Measurements from ENCODE around the gene NFIB.

The NFIB gene

GRCh38 chr9:14095277-14095676, 218.7 kb downstream of the NFIB start:
- no peak for DNase-seq

DNA sequence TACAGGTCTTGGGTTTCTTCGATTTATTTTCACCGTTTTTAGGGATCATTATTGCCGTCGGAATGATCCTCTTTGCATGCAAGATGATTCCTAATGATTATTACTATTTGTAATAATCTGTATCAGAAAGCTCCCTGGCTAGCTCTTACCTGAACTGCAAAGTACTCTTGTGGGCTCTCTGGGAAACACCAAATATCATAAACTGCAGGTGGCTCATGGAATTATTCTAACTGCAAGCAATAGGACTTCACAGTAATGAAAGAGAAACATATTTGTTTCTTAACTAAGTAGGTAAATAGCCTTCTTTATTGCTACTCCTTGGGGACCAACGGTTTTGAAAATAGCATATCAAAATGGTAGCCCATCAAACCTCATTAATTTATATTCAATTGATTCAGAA, 219.4 kb downstream of the NFIB start:
- DNase-seq, result no peak

DNA sequence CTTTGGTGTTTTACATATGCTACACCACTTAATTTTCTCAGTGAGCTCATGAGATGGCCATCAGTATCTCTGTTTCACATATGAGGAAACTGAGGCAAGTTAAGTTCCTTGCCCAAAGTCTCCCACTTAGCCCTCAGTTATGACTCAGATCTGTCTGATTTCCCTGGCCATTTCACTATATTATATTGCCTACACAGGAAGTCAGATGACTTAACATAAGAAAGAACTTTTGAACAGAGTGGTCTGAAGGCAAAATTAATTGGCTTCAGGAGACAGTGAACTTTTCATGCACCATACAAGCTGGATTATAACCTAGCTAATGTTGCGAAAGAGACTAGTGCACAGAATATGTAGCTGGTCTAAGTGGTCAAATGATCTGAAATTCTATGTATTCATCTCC, 221.6 kb downstream of the NFIB start:
- DNase-seq, result no peak

DNA sequence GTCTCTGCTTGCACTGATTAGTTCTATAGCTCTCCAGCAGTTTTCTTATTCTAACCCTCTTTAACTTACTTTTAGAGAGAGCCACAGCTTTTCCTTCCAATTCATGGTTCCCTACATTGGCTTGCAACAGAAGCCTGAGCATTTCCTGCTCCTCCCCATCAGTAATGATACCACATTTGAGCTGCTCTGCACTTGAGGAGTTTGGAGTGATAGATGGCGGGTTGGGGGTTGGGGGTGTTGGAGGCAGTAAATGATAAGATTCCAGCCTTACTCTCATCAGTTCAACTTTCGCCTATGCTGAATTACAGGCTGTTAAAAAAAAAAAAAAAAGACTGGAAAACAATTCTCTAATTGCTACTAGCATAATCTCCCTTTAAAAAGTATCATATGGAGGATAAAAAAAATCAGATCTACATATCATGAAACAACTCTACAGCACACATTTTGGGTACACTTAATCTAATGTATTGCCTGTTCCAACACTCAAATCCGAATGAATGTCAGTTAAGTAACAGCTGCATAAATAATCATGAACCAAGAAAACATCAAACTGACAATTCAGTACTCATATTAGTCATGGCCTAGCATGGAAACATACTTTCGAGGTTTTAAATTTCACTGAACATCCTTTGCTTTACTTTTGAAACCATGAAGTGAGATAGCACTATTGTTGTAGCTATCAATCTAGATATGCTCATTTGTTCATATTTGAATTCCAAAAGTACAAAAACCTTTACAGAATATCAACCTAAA, 224.7 kb downstream of the NFIB start:
- DNase-seq, result no peak

GRCh38 chr9:14087576-14087975, 226.4 kb downstream of the NFIB start:
- DNase-seq, result no peak

DNA sequence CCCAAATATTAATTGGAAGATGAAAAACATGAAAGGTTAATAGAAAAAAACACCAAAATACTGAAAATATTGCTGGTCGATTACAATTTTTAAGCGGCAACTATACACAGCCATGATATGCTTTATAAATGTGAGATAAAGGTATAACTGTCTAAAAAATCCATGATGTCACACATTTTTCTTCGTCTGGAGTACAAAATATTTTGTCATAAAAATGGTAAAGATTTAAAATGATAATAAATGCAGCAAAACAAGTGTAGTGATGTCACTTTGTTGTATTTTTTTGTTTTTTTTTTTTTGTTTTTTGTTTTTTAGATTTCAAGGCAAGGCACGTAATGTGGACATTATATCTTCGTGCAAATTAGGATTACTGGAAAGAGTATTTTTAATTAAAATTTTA, 227.4 kb downstream of the NFIB start:
- DNase-seq, result no peak

GRCh38 chr9:14085810-14086209, 228.1 kb downstream of the NFIB start:
- no peak for DNase-seq

GRCh38 chr9:14084867-14085266, 229.1 kb downstream of the NFIB start:
- DNase-seq, result no peak

DNA sequence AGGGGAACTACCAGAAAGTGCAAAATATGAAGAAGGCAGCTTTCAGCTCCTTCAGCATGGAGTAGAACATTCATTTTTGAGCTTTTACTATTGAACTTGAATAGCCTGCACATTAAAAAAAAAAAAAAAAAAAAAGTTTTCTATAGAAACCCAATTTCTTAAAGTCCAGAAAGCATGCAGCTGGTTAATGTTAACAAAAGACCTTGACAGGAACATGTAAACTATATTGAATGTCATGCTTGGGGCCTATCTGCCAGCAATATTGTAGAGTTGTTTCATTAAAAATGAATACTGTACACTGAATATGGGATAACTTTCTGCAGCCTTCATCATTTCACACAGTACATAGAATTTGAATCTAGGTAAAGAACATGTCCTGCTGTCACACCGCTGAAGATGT, 230.6 kb downstream of the NFIB start:
- no peak for DNase-seq

GRCh38 chr9:14082732-14083131, 231.2 kb downstream of the NFIB start:
- DNase-seq, result no peak

DNA sequence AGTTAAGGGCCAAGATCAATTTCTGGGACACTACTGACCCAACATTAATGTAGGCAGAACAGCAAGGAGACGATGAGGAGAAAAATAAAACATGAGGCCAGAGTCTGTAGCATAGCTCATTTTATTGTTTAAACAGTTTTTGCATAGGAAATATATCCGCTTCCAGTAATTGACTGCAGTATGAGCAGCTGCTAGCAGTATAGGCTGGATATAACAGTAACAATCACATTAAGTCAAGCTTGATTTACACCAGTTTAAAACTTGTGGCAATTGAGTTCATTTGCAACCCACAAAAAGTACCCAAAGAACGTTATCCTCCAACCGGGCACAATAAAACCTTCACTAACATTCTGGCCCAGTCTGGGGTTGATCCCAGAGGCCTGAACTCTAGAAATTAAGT, 232.2 kb downstream of the NFIB start:
- no peak for DNase-seq

DNA sequence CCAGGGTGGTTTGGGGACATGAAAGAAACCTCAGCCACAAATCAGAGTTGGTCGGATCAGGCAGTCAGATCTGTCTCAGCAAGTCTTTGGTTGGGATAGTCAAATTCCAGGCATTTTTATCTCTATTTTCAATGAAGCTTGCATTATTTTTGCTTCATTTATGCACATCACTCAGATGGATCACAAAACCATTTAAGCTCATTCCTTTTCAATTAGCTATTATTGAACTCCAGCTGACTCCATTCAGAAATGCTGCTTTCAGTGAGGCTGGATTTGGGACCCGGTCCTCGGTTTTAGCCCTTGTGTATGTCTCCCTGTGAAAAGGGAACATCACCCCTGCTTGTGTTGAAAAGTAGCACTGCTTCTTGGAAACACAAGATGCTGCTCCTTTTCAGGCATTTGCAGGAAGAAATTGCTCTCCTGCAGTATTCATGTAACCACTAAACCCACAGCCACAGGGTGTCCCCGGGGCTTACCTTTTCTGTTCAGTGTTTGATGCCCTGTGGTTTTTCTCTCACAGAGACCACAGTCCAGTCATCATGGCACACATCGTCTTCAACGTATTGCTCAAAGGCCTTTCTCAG, 232.9 kb downstream of the NFIB start:
- no peak for DNase-seq

DNA sequence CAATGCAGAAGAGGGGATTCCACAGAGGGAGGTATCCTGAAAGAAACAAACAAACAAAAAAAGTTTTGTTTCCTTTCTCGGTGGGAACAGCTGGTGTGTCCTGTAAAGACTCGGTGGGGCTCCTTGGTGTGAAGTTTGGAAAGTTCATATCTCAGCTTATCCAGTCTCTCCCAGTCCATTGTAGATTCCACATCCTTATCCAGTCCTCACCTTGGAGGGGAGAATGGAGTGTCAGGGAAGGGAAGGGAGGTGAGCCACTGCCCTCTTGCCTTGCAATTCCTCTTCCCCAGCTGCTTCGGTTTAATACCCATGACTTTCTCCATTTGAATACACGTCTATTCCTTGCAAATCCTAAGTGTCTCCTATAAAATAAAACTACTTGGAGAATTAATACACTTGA, 234.5 kb downstream of the NFIB start:
- no peak for DNase-seq

DNA sequence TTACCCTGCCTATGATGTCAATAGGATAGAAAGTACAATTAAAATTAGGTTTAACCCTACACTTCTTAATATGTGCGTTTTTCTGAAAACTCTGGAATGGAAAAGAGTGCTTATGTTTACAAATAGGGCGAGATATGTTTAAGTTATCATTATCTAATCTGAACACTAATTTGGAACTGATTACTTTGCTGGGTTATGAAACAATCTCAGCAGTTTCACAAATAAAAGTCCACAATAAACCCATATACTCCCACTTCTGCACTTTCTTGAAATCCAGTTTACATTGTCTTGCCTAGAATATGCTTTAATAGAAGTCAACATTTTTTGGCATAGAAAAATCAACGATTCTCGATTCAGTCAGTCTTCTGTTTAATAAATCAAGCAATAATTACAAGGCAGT, 236.3 kb downstream of the NFIB start:
- no peak for DNase-seq

DNA sequence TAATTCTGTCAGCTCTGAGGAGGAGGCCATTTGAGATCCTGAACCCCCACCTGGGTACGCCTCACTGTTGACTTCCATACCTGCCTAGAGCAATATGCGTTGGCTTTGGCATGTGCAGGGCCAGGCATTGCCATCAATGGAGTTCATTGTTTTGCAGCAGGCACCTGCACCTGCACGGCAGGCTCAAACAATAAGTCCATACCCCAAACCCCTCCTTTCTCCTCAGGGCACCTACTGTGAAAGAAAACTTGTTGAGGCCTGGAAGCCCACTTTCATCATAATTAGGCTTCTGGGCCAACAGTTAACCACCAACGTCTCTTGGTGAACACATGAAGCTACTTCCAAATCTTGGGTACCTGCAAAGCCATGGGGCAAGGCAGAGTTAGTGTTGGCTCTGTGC, 238.7 kb downstream of the NFIB start:
- no peak for DNase-seq

- no peak for DNase-seq
Observed at GRCh38 chr9:14072850-14073249, 241.1 kb downstream of the NFIB start.

- DNase-seq, result no peak
Observed at GRCh38 chr9:14071484-14071883, 242.5 kb downstream of the NFIB start.

DNA sequence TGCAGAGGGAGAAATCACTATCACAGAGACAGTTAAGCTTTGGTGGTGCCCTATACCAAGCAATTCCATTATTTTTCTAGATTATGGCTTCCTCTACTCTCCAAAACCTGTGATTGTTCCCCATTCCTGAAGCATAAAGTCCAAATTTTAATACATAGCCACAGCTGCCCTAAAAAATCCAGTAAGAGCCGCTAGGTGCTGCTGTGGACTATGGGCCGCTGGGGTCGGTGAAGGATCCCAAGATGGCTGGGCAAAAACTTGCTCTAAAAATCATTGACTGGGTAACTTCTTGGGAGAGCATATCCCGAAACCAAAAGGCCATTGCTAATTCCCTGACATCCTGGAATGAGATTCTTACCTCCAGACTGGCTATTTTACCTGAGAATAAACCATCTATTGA, 245.3 kb downstream of the NFIB start:
- no peak for DNase-seq

- no peak for DNase-seq
Observed at GRCh38 chr9:14066831-14067230, 247.1 kb downstream of the NFIB start.

- no peak for DNase-seq
Observed at GRCh38 chr9:14066032-14066431, 247.9 kb downstream of the NFIB start.

GRCh38 chr9:14064940-14065339, 249.0 kb downstream of the NFIB start:
- no peak for DNase-seq

- no peak for DNase-seq
Observed at GRCh38 chr9:14063756-14064155, 250.2 kb downstream of the NFIB start.

GRCh38 chr9:14062586-14063221, 251.2 kb downstream of the NFIB start:
- no peak for DNase-seq

DNA sequence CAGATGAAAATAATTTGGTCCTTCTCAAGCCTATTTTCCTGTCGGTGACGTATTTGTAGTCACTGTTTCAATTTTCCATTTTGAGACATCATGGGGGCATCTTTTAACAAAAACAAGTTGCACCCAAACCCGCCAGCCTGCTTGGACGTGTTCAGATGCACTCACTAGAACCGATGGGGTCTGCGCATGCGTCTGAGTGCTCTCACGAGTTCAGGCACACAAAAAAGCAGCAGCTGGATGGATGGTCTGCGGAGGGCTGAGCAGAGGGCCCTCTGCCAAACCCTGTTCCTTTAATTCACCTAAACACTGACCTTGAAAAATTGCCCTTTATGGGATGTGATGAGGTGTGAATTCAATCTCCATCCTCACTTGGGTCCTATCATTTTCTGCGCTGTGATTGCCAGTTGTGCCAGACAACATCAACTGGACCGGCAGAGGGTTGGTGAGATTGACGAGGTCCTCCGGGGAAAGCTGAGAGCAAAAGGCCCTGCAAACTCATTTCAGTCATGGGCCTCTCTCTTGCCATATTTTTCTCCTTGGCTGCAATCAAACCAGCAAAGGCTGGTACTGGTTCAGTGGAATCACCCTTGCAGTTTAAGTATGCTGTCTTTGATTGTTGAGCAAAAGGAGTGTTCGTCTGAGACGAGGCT, 251.9 kb downstream of the NFIB start:
- DNase-seq, result no peak
